GM12878 (cell line): ENCODE data around the gene LAMA4.

Source experiments
- BHLHE40 ChIP-seq, 2 experiments: fragments of 450-650 bp in 1 of 2; IDR thresholded peaks; 2 replicates each; pipeline ENCODE4 v1.6.1; 2011 to 2017; ENCODE audit warnings: low read depth in 2 of 2, borderline replicate concordance in 1 of 2, improper control_type of control experiment in 1 of 2, low read length in 1 of 2, mild to moderate bottlenecking in 1 of 2
- CHD4 ChIP-seq: fragments of 200-600 bp; sonication (generic); IDR thresholded peaks from 2 replicates; pipeline ENCODE4 v1.6.1; 2016; ENCODE audit warnings: mild to moderate bottlenecking
- CTCF ChIP-seq, 3 experiments: IDR thresholded peaks in 2 of 3; conservative IDR thresholded peaks in 1 of 3; 2 replicates each; pipeline ENCODE4 v1.5.1; 2011; ENCODE audit warnings: low read depth in 3 of 3, low read length in 3 of 3, mild to moderate bottlenecking in 3 of 3, control low read depth in 2 of 3, moderate library complexity in 2 of 3, inconsistent platforms in 1 of 3, mixed read lengths in 1 of 3; ENCODE audit not compliant: control insufficient read depth in 2 of 3, insufficient read depth in 1 of 3; ENCODE audit errors: extremely low read depth in 1 of 3
- EP300 ChIP-seq, 2 experiments: fragments of 150-350 bp in 1 of 2; IDR thresholded peaks; 2 replicates each; pipeline ENCODE4 v1.6.1; 2011 to 2012; ENCODE audit warnings: low read depth in 2 of 2, low read length in 2 of 2, borderline replicate concordance in 1 of 2, improper control_type of control experiment in 1 of 2, inconsistent platforms in 1 of 2; ENCODE audit not compliant: control insufficient read depth in 1 of 2
- EZH2 ChIP-seq: IDR thresholded peaks from 2 replicates; pipeline ENCODE4 v1.6.1; 2012; ENCODE audit warnings: low read depth, mild to moderate bottlenecking, control low read depth, inconsistent platforms, low read length, borderline replicate concordance; ENCODE audit not compliant: control insufficient read depth
- HCFC1 ChIP-seq: fragments of 150-350 bp; IDR thresholded peaks from 2 replicates; pipeline ENCODE4 v1.6.1; 2014; ENCODE audit warnings: low read length
- KDM1A ChIP-seq: fragments of 200-600 bp; sonication (generic); IDR thresholded peaks from 2 replicates; pipeline ENCODE4 v1.6.1; 2016; ENCODE audit warnings: borderline replicate concordance
- POLR2A ChIP-seq: IDR thresholded peaks from 2 replicates; pipeline ENCODE4 v1.6.1; 2011; ENCODE audit warnings: low read depth, mild to moderate bottlenecking, low read length
- POLR2AphosphoS5 ChIP-seq: IDR thresholded peaks from 2 replicates; pipeline ENCODE4 v1.6.1; 2011; ENCODE audit warnings: mild to moderate bottlenecking, low read length, inconsistent platforms
- REST ChIP-seq: IDR thresholded peaks from 2 replicates; pipeline ENCODE4 v1.6.1; 2012; ENCODE audit warnings: mild to moderate bottlenecking, low read depth, low read length
- ZBTB11 ChIP-seq: fragments of 450-650 bp; formaldehyde crosslinking; IDR thresholded peaks from 2 replicates; pipeline ENCODE4 v1.5.0; 2022; ENCODE audit warnings: mild to moderate bottlenecking, missing genetic modification characterization
- ZBTB40 ChIP-seq: fragments of 450-650 bp; IDR thresholded peaks from 2 replicates; pipeline ENCODE4 v1.6.1; 2016; ENCODE audit warnings: mild to moderate bottlenecking, moderate library complexity, borderline replicate concordance

- no peak for TF ChIP-seq REST
- TF ChIP-seq BHLHE40 (IDR thresholded peaks at IDR 0.05; ENCODE audit: borderline replicate concordance in 1 of 2, low read depth in 2 of 2, low read length in 1 of 2): no peak
- TF ChIP-seq ZBTB40: no peak
- TF ChIP-seq CTCF (IDR thresholded peaks at IDR 0.05 in 2 of 3, conservative IDR thresholded peaks at IDR 0.05 in 1 of 3; ENCODE audit: control insufficient read depth in 2 of 3, extremely low read depth in 1 of 3, insufficient read depth in 1 of 3, low read depth in 3 of 3, low read length in 3 of 3): no peak
- no peak for TF ChIP-seq CHD4
- TF ChIP-seq POLR2AphosphoS5: no peak
- TF ChIP-seq HCFC1: no peak
- no peak for TF ChIP-seq KDM1A
- TF ChIP-seq ZBTB11 (CRISPR knock-in tag): no peak
- TF ChIP-seq EP300 (IDR thresholded peaks at IDR 0.05; ENCODE audit: borderline replicate concordance in 1 of 2, control insufficient read depth in 1 of 2, low read depth in 2 of 2, low read length in 2 of 2): no peak
- TF ChIP-seq EZH2: no peak
- no peak for TF ChIP-seq POLR2A
These were observed 136.3 kb downstream of the LAMA4 start for GRCh38 chr6:112118034-112118433.
